Lower lobe of right lung (tissue), 2 donors: Measurements from ENCODE around the gene RAI2. TPM values are rescaled to one million over a fixed set of nuclear protein-coding genes. Genes with fewer than 3 reads are reported as not detected.

Source experiments
- ATAC-seq, 2 donors: fragments of 200-7000 bp; cut with Tn5 transposase; one replicate each; pipeline ENCODE4 v1.9.1; 2020 to 2022; ENCODE audit warnings: mild to moderate bottlenecking in 2 of 2, moderate library complexity in 2 of 2
- DNase-seq: peaks from one replicate; pipeline ENCODE4 v3.0.0-alpha.2; 2020
- H3K27ac ChIP-seq: fragments of 200-600 bp; one replicate; pipeline ENCODE4 v1.8.0; 2022
- H3K27me3 ChIP-seq: fragments of 200-600 bp; one replicate; pipeline ENCODE4 v1.8.0; 2022; ENCODE audit warnings: low read depth
- H3K36me3 ChIP-seq: fragments of 200-600 bp; one replicate; pipeline ENCODE4 v1.8.0; 2022; ENCODE audit warnings: mild to moderate bottlenecking
- H3K4me1 ChIP-seq: fragments of 200-600 bp; one replicate; pipeline ENCODE4 v1.8.0; 2022
- H3K4me3 ChIP-seq: fragments of 200-600 bp; one replicate; pipeline ENCODE4 v1.8.0; 2022; ENCODE audit warnings: mild to moderate bottlenecking
- H3K9me3 ChIP-seq: fragments of 200-600 bp; one replicate; pipeline ENCODE4 v1.8.0; 2022
- intact Hi-C: fragments of 100-400 bp; cut with DNase I; formaldehyde crosslinking; loops from one replicate; pipeline ENCODE4 v1.11.0; 2022
- total RNA-seq: library from RNA; stranded (reverse); fragmentation: NEBNext Ultra II Directional; extraction: Animal tissue kit (Norgen Biotek cat#: 25700); gene quantifications from one replicate; pipeline ENCODE4 v1.2.1, GENCODE V29; 2021
- TF ChIP-seq, protein P1 (sequence below): fragments of 200-600 bp; IDR thresholded peaks from one replicate; pipeline ENCODE4 v1.8.0; 2022; ENCODE audit warnings: antibody characterized with exemption, mild to moderate bottlenecking
- donor health status: DM: no; HTN: yes; CAD: no; lungs with severe emphysema.

RAI2 gene
- total RNA-seq, 1 donor from 2014 or later: 26.5 TPM

DNA sequence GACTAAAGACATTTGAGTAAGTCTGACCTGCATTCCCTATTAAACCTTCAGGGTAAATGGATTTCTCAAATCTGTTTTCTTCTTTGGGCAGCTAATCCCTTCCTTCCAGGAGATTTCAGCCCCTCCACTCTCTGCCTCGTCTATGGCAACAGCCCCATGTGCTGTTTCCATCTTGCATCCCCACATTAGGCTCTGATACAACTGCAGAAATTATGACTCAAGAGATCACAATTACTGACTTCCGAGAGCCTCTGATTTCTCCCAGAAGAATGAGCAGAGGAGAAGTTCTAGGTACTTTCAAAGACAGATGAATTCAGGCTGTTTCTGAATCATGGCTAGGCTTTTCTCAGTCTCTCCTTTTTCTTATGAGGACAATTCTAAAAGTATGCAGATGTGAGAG, 38.7 kb downstream of the RAI2 start:
- Histone ChIP-seq H3K27me3 (no peaks in the 10 kb centered on the region), H3K27ac (no peak overlapping the region), H3K4me3 (no peak overlapping the region), H3K9me3 (no peaks in the 10 kb centered on the region), H3K36me3 (no peaks in the 10 kb centered on the region), H3K4me1 (no peaks in the 10 kb centered on the region)
- TF ChIP-seq, protein P1, sequence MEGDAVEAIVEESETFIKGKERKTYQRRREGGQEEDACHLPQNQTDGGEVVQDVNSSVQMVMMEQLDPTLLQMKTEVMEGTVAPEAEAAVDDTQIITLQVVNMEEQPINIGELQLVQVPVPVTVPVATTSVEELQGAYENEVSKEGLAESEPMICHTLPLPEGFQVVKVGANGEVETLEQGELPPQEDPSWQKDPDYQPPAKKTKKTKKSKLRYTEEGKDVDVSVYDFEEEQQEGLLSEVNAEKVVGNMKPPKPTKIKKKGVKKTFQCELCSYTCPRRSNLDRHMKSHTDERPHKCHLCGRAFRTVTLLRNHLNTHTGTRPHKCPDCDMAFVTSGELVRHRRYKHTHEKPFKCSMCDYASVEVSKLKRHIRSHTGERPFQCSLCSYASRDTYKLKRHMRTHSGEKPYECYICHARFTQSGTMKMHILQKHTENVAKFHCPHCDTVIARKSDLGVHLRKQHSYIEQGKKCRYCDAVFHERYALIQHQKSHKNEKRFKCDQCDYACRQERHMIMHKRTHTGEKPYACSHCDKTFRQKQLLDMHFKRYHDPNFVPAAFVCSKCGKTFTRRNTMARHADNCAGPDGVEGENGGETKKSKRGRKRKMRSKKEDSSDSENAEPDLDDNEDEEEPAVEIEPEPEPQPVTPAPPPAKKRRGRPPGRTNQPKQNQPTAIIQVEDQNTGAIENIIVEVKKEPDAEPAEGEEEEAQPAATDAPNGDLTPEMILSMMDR: no peak
- DNase-seq (no peak), ATAC-seq (no peak)
- intact Hi-C loops: no loop called here

DNA sequence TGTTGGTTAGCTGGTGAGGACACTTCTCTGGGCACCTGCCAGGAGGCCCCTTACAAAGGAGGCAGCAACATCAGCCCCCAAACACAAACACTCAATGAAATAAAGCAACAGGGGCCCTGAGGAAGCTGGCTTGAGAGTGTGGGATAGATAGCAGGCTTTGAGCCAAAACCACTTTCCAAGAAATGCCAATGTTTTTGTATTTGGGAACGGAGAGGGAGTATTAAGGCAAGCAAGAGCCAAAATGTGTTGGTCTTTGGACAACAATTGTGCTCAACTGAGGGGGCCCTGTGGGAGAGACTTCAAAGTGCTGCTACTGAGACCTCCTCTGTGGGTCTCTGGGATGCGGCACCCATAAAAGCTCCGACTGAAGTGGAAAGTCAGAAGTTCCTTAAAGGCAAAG, 41.0 kb downstream of the RAI2 start:
- no peak for ATAC-seq
- Histone ChIP-seq H3K9me3 (no peaks in the 10 kb centered on the region), H3K4me3 (no peak overlapping the region), H3K4me1 (no peaks in the 10 kb centered on the region), H3K36me3 (no peaks in the 10 kb centered on the region), H3K27me3 (no peaks in the 10 kb centered on the region), H3K27ac (no peak overlapping the region)
- intact Hi-C loops: no loop called here
- DNase-seq: no peak
- TF ChIP-seq, protein P1: no peak

DNA sequence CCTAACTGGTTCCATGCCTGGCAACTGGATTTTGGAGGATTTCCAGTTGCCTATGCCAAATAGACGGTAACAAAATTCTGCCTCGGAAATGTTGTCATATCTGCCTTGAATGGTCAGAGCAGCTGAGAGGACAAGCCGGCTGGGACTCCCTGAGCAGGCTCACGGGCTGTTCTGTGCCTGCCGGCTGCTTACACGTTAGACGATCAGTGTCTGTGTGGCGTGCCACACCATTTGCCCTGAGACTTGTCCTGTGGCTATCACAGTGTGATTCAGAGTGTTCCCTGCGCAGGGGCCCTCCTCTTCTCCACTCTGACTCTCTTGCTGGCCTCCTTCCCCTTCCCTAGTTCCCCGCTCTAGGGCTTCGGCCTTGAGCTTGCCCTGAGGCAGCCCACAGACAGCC, 42.4 kb downstream of the RAI2 start:
- TF ChIP-seq, protein P1: no peak
- intact Hi-C loops: no loop called here
- Histone ChIP-seq H3K27ac (no peak overlapping the region), H3K4me3 (no peak overlapping the region), H3K27me3 (no peaks in the 10 kb centered on the region), H3K9me3 (no peaks in the 10 kb centered on the region), H3K4me1 (no peaks in the 10 kb centered on the region), H3K36me3 (no peaks in the 10 kb centered on the region)
- ATAC-seq: no peak
- no peak for DNase-seq

DNA sequence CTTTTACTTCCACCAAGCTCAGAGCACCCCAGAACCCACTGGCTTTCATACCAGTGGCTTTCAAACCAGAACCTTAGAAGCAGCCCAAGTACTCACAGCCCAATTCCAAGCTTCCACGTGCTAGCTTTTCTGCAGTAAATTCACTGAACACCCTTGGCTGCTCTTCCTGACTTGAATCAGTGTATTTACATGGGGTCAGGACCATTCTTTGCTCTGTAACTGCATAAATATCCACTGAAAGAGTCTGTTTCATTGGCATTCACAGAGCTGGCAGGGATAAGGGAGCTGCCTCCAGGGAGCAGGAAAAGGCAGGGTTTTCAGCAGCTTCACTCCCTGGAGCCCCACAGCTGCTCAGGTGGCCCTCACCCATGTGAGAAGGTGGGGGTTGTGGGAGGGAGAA, 43.8 kb downstream of the RAI2 start:
- H3K9me3 ChIP-seq: no peaks in the 10 kb centered on the region
- H3K4me3 ChIP-seq: no peak overlapping the region
- intact Hi-C loops: no loop called here
- no peaks in the 10 kb centered on the region for H3K36me3 ChIP-seq
- ATAC-seq (no peak), DNase-seq (no peak)
- H3K27ac ChIP-seq: no peak overlapping the region
- H3K4me1 ChIP-seq: no peaks in the 10 kb centered on the region
- TF ChIP-seq, protein P1: no peak
- H3K27me3 ChIP-seq: no peaks in the 10 kb centered on the region

GRCh38 chrX:17814557-17814956, 46.5 kb downstream of the RAI2 start:
- intact Hi-C loops: no loop called here
- ATAC-seq (no peak), DNase-seq (no peak)
- H3K4me1 ChIP-seq: no peaks in the 10 kb centered on the region
- no peak overlapping the region for H3K4me3 ChIP-seq
- H3K27ac ChIP-seq: no peak overlapping the region
- TF ChIP-seq, protein P1: no peak
- no peaks in the 10 kb centered on the region for H3K9me3 ChIP-seq
- no peaks in the 10 kb centered on the region for H3K36me3 ChIP-seq
- no peaks in the 10 kb centered on the region for H3K27me3 ChIP-seq

DNA sequence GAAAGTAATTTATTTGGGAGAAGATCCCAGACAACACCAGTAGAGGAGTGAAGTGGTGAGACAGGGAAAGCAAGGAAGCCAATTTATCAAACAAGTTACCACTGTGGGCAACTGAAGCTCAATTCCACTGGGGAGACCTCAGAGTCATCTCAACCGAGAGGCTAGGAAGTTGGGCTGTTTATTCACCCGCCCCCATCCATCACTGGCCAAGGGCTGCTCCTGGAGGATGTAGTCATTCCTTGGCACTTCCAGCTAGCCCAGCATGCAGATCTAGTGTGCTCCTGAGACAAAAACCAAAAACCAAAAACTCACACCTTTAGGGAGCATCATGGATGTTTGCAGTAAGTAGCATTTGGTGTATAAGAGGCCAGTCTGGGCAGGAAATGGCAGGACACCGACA, 47.0 kb downstream of the RAI2 start:
- ATAC-seq (no peak), DNase-seq (no peak)
- Histone ChIP-seq H3K36me3 (no peaks in the 10 kb centered on the region), H3K27ac (no peak overlapping the region), H3K27me3 (no peaks in the 10 kb centered on the region), H3K9me3 (no peaks in the 10 kb centered on the region), H3K4me1 (no peaks in the 10 kb centered on the region), H3K4me3 (no peak overlapping the region)
- intact Hi-C loops: no loop called here
- TF ChIP-seq, protein P1: no peak
